ENCODE data around the gene CSTB. TPM values are rescaled to one million over a fixed set of nuclear protein-coding genes. Genes with fewer than 3 reads are reported as not detected.

Gene CSTB
- total RNA-seq, 4 donors from 2014 or later: 11.4 to 16.7 (median 13.3) TPM

DNA sequence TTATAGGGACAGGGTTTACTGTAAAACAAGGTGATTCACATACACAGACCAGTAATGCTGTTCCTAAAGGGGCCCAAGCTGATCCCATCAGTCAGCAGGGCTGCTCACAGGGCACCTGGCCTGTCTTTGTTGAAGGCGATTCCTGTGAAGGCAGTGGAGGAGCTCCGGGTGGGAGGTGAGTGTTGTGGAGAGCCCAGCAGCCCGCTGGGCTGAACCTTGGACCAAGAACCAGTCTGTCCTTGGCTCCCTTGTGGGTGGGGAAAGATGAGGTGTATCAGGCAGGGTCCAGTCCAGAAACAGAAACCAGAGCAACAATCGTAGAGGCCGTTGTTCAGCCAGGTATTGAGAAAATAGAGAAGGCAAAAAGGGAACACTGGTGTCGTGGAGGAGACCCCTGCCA is 44.6 kb downstream of the CSTB start:
- Histone ChIP-seq H3K27me3 (no peaks in the 10 kb centered on the region), H3K4me1 (peaks cover 0 to 93% (median 58%) of the 10 kb centered on the region in 4 donors), H3K27ac (peak overlapping the region; percentile 81 to 98 (median 93)), H3K36me3 (peaks cover 0 to 9% (median 0%) of the 10 kb centered on the region in 3 donors), H3K9me3 (no peaks in the 10 kb centered on the region), H3K4me3 (no peak overlapping the region)
- DNase-seq (ENCODE audit: low spot score in 2 of 2): no peak
- WGBS, 2 donors: 83 to 85% methylated on average over 6 of the region's 6 CpGs
- TF ChIP-seq POLR2A (IDR thresholded peaks at IDR 0.05): no peak
- TF ChIP-seq, protein P1, sequence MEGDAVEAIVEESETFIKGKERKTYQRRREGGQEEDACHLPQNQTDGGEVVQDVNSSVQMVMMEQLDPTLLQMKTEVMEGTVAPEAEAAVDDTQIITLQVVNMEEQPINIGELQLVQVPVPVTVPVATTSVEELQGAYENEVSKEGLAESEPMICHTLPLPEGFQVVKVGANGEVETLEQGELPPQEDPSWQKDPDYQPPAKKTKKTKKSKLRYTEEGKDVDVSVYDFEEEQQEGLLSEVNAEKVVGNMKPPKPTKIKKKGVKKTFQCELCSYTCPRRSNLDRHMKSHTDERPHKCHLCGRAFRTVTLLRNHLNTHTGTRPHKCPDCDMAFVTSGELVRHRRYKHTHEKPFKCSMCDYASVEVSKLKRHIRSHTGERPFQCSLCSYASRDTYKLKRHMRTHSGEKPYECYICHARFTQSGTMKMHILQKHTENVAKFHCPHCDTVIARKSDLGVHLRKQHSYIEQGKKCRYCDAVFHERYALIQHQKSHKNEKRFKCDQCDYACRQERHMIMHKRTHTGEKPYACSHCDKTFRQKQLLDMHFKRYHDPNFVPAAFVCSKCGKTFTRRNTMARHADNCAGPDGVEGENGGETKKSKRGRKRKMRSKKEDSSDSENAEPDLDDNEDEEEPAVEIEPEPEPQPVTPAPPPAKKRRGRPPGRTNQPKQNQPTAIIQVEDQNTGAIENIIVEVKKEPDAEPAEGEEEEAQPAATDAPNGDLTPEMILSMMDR (IDR thresholded peaks at IDR 0.05): no peak

- peak overlapping the region; percentile 81 to 98 (median 96) for H3K27ac ChIP-seq
- H3K36me3 ChIP-seq: peaks cover 0 to 8% (median 4%) of the 10 kb centered on the region in 3 donors
- no peaks in the 10 kb centered on the region for H3K27me3 ChIP-seq
- 1 to 4% methylated on average over 20 to 37 of the region's 59 CpGs for WGBS, 2 donors
- peaks cover 0 to 87% (median 54%) of the 10 kb centered on the region in 4 donors for H3K4me1 ChIP-seq
- peak; percentile 94 to 95 for DNase-seq (ENCODE audit: low spot score in 2 of 2)
- no peaks in the 10 kb centered on the region for H3K9me3 ChIP-seq
- TF ChIP-seq, protein P1 (IDR thresholded peaks at IDR 0.05): peak; percentile 20 to 57 (median 37)
- TF ChIP-seq POLR2A (IDR thresholded peaks at IDR 0.05) (peak; percentile 91 to 98), EP300 (IDR thresholded peaks at IDR 0.05) (peak; percentile 95 to 99)
- H3K4me3 ChIP-seq: peak overlapping the region; percentile 36 to 70 (median 64)
These were observed 47.4 kb downstream of the CSTB start for GRCh38 chr21:43728467-43729390.

DNA sequence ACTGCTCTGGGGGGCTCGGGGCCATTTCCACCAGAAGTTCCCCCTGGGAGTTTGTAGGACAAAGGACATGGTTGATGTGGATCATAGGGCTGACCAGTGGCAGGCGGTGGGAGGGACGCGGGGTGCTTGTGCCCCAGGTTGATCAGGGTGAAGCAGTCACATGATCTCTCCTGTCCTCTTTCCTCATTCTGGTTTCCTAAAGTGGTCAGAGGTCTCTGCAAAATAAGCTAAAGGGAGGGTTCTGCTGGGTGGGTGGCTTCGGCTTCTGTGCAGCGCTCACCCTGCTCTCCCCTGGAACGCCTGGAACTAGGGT is 48.0 kb downstream of the CSTB start:
- Histone ChIP-seq H3K4me1 (peaks cover 0 to 85% (median 51%) of the 10 kb centered on the region in 4 donors), H3K36me3 (peaks cover 0 to 14% (median 4%) of the 10 kb centered on the region in 3 donors), H3K4me3 (peak overlapping the region; percentile 36 to 70 (median 64)), H3K9me3 (no peaks in the 10 kb centered on the region), H3K27me3 (no peaks in the 10 kb centered on the region), H3K27ac (peak overlapping the region; percentile 81 to 98 (median 96))
- TF ChIP-seq, protein P1 (IDR thresholded peaks at IDR 0.05): no peak
- DNase-seq (ENCODE audit: low spot score in 2 of 2): no peak
- WGBS, 2 donors: 24 to 27% methylated on average over 4 to 6 of the region's 7 CpGs

DNA sequence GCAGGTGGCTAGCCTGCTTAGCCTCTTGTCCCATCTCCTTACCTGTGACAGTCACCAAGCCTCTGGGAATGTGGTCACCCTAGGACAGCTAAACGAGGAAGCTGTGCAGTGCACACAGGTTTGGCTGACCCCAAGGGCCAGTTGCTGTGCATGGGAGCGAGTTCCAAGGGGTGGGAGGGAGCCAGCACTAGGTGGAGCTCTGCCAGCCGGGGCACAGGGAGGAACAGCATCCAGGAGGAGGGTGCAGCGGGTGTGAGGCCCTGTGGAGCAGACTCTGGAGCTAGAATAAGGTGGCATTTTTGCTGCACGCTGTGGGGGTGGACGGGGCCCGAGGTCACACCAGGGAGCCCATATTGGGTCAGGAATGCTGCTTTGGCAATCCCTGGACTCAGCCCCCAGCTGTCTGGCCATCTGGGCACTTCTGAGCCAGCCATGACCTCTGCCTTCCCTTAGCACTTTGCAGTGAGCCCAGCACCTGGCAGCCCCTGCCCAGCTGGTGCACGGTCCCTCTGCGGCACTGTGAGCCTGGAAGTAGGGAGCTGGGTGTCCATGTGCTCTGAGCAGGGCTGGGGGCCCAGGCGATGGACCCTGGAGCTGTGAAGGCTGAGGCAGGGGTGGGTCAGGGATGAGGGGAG is 48.5 kb downstream of the CSTB start:
- TF ChIP-seq POLR2A (IDR thresholded peaks at IDR 0.05): no peak
- TF ChIP-seq, protein P1 (IDR thresholded peaks at IDR 0.05): no peak
- TF ChIP-seq EP300 (IDR thresholded peaks at IDR 0.05): no peak
- no peak for DNase-seq (ENCODE audit: low spot score in 2 of 2)
- Histone ChIP-seq H3K4me3 (peak overlapping the region in 3 of 4 donors; percentile 36 to 70 (median 67)), H3K36me3 (peaks cover 0 to 14% (median 4%) of the 10 kb centered on the region in 3 donors), H3K27me3 (no peaks in the 10 kb centered on the region), H3K27ac (peak overlapping the region; percentile 81 to 98 (median 96)), H3K9me3 (no peaks in the 10 kb centered on the region), H3K4me1 (peaks cover 0 to 81% (median 49%) of the 10 kb centered on the region in 4 donors)
- WGBS, 2 donors: 38 to 47% methylated on average over 10 of the region's 10 CpGs

All from tibial nerve (tissue), 4 donors.